Measurements from ENCODE around the gene GAREM2. TPM values are rescaled to one million over a fixed set of nuclear protein-coding genes. Genes with fewer than 3 reads are reported as not detected.

The GAREM2 gene
- total RNA-seq, 6 experiments from 2014 or later: not detected

DNA sequence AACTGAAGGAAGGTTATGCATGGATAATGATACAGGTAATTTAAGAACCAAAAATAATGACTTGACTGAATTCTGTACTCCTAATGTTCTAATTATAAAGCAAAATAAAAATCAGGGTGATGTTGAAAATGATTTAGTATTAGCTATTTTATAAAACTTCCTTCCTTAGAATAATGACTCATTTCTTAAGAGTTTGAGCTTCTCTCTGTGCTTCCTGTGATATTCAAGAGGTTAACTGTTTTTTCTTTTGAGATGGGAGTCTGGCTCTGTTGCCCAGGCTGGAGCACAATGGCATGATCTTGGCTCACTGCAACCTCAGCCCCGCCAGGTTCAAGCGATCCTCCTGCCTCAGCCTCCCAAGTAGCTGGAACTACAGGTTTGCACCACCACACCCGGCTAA is 56.7 kb downstream of the GAREM2 start:
- H3K9me3 Mint-ChIP-seq: peaks cover 14% of the 10 kb centered on the region; the same call in 1 of the 2 replicates
- H3K27me3 Mint-ChIP-seq (ENCODE audit: insufficient read depth): peaks cover 2% of the 10 kb centered on the region; the same call in 1 of the 2 replicates
- H3K4me3 Mint-ChIP-seq: no peak overlapping the region
- TF ChIP-seq, protein P1, sequence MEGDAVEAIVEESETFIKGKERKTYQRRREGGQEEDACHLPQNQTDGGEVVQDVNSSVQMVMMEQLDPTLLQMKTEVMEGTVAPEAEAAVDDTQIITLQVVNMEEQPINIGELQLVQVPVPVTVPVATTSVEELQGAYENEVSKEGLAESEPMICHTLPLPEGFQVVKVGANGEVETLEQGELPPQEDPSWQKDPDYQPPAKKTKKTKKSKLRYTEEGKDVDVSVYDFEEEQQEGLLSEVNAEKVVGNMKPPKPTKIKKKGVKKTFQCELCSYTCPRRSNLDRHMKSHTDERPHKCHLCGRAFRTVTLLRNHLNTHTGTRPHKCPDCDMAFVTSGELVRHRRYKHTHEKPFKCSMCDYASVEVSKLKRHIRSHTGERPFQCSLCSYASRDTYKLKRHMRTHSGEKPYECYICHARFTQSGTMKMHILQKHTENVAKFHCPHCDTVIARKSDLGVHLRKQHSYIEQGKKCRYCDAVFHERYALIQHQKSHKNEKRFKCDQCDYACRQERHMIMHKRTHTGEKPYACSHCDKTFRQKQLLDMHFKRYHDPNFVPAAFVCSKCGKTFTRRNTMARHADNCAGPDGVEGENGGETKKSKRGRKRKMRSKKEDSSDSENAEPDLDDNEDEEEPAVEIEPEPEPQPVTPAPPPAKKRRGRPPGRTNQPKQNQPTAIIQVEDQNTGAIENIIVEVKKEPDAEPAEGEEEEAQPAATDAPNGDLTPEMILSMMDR (IDR thresholded peaks at IDR 0.05): no peak
- no peak for DNase-seq
- H3K27ac Mint-ChIP-seq: no peak overlapping the region
- peaks cover 46% of the 10 kb centered on the region for H3K36me3 Mint-ChIP-seq (ENCODE audit: low read depth)
- H3K4me1 Mint-ChIP-seq (ENCODE audit: low read depth): no peaks in the 10 kb centered on the region

DNA sequence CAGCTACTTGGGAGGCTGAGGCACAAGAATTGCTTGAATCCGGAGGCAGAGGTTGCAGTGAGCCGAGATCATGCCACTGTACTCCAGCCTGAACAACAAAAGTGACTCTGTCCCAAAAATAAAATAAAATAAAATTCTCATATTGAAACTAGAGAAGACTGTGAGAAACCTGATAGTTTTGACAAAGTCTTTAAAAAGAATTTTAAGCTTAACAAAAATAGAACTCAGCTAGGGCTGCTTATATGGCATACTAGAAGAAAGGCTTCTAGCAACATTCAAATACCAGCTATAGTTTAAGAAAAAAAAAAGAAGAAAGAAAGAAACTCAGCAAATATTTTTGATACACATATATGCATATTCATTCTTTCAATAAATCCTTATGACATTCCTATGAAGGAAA is 57.9 kb downstream of the GAREM2 start:
- TF ChIP-seq, protein P1 (IDR thresholded peaks at IDR 0.05): no peak
- Mint-ChIP-seq H3K27ac (no peak overlapping the region), H3K4me3 (no peak overlapping the region), H3K9me3 (peaks cover 11% of the 10 kb centered on the region; the same call in 1 of the 2 replicates), H3K4me1 (ENCODE audit: low read depth) (no peaks in the 10 kb centered on the region), H3K36me3 (ENCODE audit: low read depth) (peaks cover 43% of the 10 kb centered on the region), H3K27me3 (ENCODE audit: insufficient read depth) (peaks cover 2% of the 10 kb centered on the region; the same call in 1 of the 2 replicates)
- no peak for DNase-seq

DNA sequence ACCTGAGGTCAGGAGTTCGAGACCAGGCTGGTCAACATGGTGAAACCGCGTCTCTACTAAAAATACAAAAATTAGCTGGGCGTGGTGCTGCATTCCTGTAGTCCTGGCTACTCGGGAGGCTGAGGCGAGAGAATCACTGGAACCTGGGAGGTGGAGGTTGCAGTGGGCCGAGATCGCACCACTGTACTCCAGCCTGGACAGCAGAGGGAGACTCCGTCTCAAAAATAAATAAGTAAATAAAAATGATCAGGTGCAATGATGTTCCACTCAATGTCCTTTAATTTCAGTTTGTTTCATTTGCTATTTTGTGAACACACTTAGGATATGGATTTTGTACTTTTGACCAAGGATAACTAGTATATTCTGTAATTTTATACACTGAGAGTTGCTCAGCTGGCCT is 62.2 kb downstream of the GAREM2 start:
- Mint-ChIP-seq H3K36me3 (ENCODE audit: low read depth) (peaks cover 13% of the 10 kb centered on the region), H3K4me1 (ENCODE audit: low read depth) (peaks cover 19% of the 10 kb centered on the region), H3K27me3 (ENCODE audit: insufficient read depth) (no peaks in the 10 kb centered on the region; the same call in 1 of the 2 replicates), H3K9me3 (no peaks in the 10 kb centered on the region), H3K4me3 (no peak overlapping the region), H3K27ac (no peak overlapping the region)
- TF ChIP-seq, protein P1 (IDR thresholded peaks at IDR 0.05): peak; percentile 52; the same call in 1 of the 2 replicates
- DNase-seq: no peak

DNA sequence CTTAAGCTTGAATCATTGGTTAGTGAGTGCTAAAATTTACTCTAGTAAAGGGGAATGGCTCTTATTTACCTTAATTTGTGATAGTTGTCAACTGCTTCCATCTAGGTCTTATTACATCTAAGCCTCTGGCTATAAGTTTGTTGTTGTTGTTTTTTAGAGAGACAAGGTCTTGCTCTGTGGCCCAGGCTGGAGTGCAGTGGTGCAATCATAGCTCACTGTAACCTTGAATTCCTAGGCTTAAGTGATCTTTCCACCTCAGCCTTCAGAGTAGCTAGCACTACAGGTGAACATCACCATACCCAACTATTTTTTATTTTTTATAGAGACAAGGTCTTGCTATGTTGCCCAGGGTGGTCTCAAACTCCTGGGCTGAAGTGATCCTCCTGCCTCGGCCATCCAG is 65.0 kb downstream of the GAREM2 start:
- Mint-ChIP-seq H3K36me3 (ENCODE audit: low read depth) (peaks cover 7% of the 10 kb centered on the region; the same call in 1 of the 2 replicates), H3K9me3 (no peaks in the 10 kb centered on the region), H3K27ac (no peak overlapping the region), H3K4me3 (no peak overlapping the region), H3K27me3 (ENCODE audit: insufficient read depth) (no peaks in the 10 kb centered on the region; the same call in 1 of the 2 replicates), H3K4me1 (ENCODE audit: low read depth) (peaks cover 46% of the 10 kb centered on the region)
- no peak for DNase-seq
- TF ChIP-seq, protein P1 (IDR thresholded peaks at IDR 0.05): no peak

DNA sequence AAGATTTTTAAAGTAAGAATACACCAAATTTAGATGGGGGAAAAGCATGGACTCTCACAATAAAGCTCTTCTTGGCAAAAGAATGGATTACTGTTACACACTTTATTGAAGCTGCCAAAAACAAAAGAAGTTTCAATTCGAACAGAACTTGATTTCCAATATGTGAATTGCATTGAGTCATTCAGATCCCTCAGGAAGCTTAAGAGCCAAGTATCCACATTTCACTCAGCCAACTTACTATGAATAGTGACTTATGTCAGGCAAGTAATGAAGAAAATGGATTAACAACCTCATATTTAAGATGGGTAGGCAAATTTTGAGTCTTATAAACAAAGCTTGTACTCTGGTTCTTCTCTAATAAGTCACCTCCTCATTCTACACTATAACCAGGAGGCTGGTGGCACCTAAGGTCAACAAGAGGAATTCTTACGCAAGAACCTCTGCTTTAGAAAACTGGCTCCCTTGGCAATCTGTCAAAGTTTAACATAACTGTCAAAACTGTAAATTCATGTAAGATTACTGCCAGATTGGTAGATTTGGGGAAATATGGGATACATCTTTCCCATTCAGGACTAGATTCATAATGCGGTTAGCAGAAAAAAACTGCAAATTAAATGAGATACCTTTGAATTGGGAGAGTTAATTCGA is 65.5 kb downstream of the GAREM2 start:
- DNase-seq: no peak
- H3K4me3 Mint-ChIP-seq: no peak overlapping the region

More for the DNA sequence above, 65.5 kb downstream of the GAREM2 start:
- Mint-ChIP-seq H3K27ac (no peak overlapping the region), H3K27me3 (ENCODE audit: insufficient read depth) (no peaks in the 10 kb centered on the region; the same call in 1 of the 2 replicates), H3K9me3 (no peaks in the 10 kb centered on the region), H3K4me1 (ENCODE audit: low read depth) (peaks cover 51% of the 10 kb centered on the region), H3K36me3 (ENCODE audit: low read depth) (peaks cover 7% of the 10 kb centered on the region; the same call in 1 of the 2 replicates)
- TF ChIP-seq, protein P1 (IDR thresholded peaks at IDR 0.05): no peak

Other genes with a start within 250 kb of the GAREM2 start
- gene KIF3C, start 190.6 kb upstream of the GAREM2 start, total RNA-seq (2021; fragmentation: NEBNext Ultra II Directional; extraction: Animal tissue kit (Norgen Biotek cat#: 25700)): 10 to 100 TPM; 18.0 to 21.1 (median 19.7) TPM
- 100 to 1,000 TPM; 133 to 144 (median 136) TPM for gene RAB10, start 139.0 kb upstream of the GAREM2 start, total RNA-seq (2021; fragmentation: NEBNext Ultra II Directional; extraction: Animal tissue kit (Norgen Biotek cat#: 25700))
- gene HADHA, start 71.5 kb downstream of the GAREM2 start, total RNA-seq (2021; fragmentation: NEBNext Ultra II Directional; extraction: Animal tissue kit (Norgen Biotek cat#: 25700)): 100 to 1,000 TPM; 127 to 138 (median 133) TPM
- gene HADHB, start 71.9 kb downstream of the GAREM2 start, total RNA-seq (2021; fragmentation: NEBNext Ultra II Directional; extraction: Animal tissue kit (Norgen Biotek cat#: 25700)): 100 to 1,000 TPM in 5 of 6 experiments, 10 to 100 TPM in 1; 93.9 to 119 (median 112) TPM
- gene SELENOI, start 173.1 kb downstream of the GAREM2 start, total RNA-seq (2021; fragmentation: NEBNext Ultra II Directional; extraction: Animal tissue kit (Norgen Biotek cat#: 25700)): 10 to 100 TPM; 22.7 to 31.4 (median 27.3) TPM
- under 1 TPM; 0.07 to 0.56 (median 0.19) TPM for gene ADGRF3, start 173.7 kb downstream of the GAREM2 start, total RNA-seq (2021; fragmentation: NEBNext Ultra II Directional; extraction: Animal tissue kit (Norgen Biotek cat#: 25700))
- not detected for gene DRC1, start 228.8 kb downstream of the GAREM2 start, total RNA-seq (2021; fragmentation: NEBNext Ultra II Directional; extraction: Animal tissue kit (Norgen Biotek cat#: 25700))